SU-DHL-6 (cell line): Measurements from ENCODE around the gene EXOC6B.

Source experiments
- EZH2phosphoT487 ChIP-seq: fragments of 200-600 bp; sonication (generic), shearing (Covaris generic); conservative IDR thresholded peaks from 2 replicates; pipeline ENCODE4 v1.6.1; 2018; ENCODE audit warnings: mild to moderate bottlenecking, antibody characterized with exemption, low read length, moderate library complexity, mixed read lengths
- TF ChIP-seq, protein P1 (sequence below): fragments of 200-600 bp; sonication (generic); IDR thresholded peaks from one replicate; pipeline ENCODE4 v1.5.1; 2017; ENCODE audit warnings: antibody characterized with exemption, mild to moderate bottlenecking, low read length, moderate library complexity; ENCODE audit not compliant: insufficient read depth, poor library complexity, severe bottlenecking

DNA sequence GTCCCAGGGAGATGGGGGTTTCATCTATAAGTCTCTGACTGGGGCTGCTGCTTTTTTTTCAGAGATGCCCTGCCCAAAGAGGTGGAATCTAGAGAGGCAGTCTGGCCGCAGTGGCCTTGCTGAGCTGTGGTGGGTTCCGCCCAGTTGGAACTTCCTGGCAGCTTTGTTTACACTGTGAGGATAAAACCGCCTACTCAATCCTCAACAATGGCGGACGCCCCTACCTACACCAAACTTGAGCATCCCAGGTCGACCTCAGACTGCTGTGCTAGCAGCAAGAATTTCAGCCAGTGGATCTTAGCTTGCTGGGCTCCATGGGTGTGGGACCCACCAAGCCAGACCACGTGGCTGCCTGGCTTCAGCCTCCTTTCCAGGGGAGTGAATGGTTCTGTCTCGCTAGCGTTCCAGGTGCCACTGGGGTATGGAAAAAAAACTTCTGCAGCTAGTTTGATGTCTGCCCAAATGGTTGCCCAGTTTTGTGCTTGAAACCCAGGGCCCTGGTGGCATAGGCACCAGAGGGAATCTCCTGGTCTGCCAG, 525.6 kb downstream of the EXOC6B start:
- TF ChIP-seq, protein P1, sequence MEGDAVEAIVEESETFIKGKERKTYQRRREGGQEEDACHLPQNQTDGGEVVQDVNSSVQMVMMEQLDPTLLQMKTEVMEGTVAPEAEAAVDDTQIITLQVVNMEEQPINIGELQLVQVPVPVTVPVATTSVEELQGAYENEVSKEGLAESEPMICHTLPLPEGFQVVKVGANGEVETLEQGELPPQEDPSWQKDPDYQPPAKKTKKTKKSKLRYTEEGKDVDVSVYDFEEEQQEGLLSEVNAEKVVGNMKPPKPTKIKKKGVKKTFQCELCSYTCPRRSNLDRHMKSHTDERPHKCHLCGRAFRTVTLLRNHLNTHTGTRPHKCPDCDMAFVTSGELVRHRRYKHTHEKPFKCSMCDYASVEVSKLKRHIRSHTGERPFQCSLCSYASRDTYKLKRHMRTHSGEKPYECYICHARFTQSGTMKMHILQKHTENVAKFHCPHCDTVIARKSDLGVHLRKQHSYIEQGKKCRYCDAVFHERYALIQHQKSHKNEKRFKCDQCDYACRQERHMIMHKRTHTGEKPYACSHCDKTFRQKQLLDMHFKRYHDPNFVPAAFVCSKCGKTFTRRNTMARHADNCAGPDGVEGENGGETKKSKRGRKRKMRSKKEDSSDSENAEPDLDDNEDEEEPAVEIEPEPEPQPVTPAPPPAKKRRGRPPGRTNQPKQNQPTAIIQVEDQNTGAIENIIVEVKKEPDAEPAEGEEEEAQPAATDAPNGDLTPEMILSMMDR, result no peak
- no peak for TF ChIP-seq EZH2phosphoT487
